GM12878 (cell line): ENCODE results near the gene TMC6. TPM values are rescaled to one million over a fixed set of nuclear protein-coding genes. Genes with fewer than 3 reads are reported as not detected.

Experiments used
- ATAC-seq: fragments of 200-7000 bp; cut with Tn5 transposase; 3 replicates; pipeline ENCODE4 v1.9.1; 2020; ENCODE audit warnings: mild to moderate bottlenecking, moderate library complexity
- BruUV-seq: library from RNA; stranded (reverse); fragments of 400-500 nt; replicated peaks from 2 replicates; lab custom pipeline; 2021; lab: Mats Ljungman, UMichigan
- CTCF ChIA-PET: fragments of 300-600 bp; sonication (Branson Sonifier 250); formaldehyde crosslinking; extraction: SDS; loops from one replicate; lab custom pipeline; 2021; ENCODE audit warnings: inconsistent platforms; lab: Yijun Ruan, JAX
- POLR2A ChIA-PET: fragments of 350-600 bp; formaldehyde crosslinking; extraction: SDS; loops from one replicate; lab custom pipeline; 2021; ENCODE audit warnings: inconsistent platforms; lab: Charles Lee
- RAD21 ChIA-PET: fragments of 300-600 bp; sonication (Branson Sonifier 250); formaldehyde crosslinking; loops from one replicate; lab custom pipeline; 2023; ENCODE audit warnings: antibody characterized with exemption; ENCODE audit not compliant: unreplicated experiment; lab: Charles Lee
- SMC1A ChIA-PET: fragments of 300-600 bp; sonication (Branson Sonifier 250); formaldehyde crosslinking; loops from one replicate; lab custom pipeline; 2023; ENCODE audit not compliant: unreplicated experiment, uncharacterized antibody; lab: Charles Lee
- DNase-seq: peaks from one replicate; pipeline ENCODE4 v3.0.0-alpha.2; 2011; ENCODE audit warnings: low read depth, low spot score
- FAIRE-seq: peaks from 3 replicates; lab custom pipeline; 2011; peaks lifted over from hg19 to GRCh38; lab: Jason Lieb, UNC
- H2AFZ ChIP-seq: 2 replicates; pipeline ENCODE4 v1.6.0; 2011; ENCODE audit warnings: low read depth, low read length, control low read depth; ENCODE audit not compliant: control insufficient read depth
- H3K27ac ChIP-seq: 2 replicates; pipeline ENCODE4 v1.5.1; 2011; ENCODE audit warnings: control low read depth; ENCODE audit not compliant: control insufficient read depth, insufficient read depth
- H3K27me3 ChIP-seq, 2 experiments: replicated peaks in 1 of 2; 2 replicates each; pipeline versions ENCODE4 v1.6.0 to v1.6.1; 2011; ENCODE audit warnings: low read length in 1 of 2; ENCODE audit not compliant: control insufficient read depth in 2 of 2, insufficient read depth in 2 of 2
- H3K36me3 ChIP-seq, 2 experiments: 2 replicates each; pipeline ENCODE4 v1.5.1; 2011; ENCODE audit warnings: low read length in 1 of 2; ENCODE audit not compliant: control insufficient read depth in 2 of 2, insufficient read depth in 2 of 2
- H3K4me1 ChIP-seq: 2 replicates; pipeline ENCODE4 v1.6.1; 2011; ENCODE audit warnings: mild to moderate bottlenecking, low read length, moderate library complexity, mixed read lengths; ENCODE audit not compliant: control insufficient read depth, insufficient read depth
- H3K4me2 ChIP-seq: 2 replicates; pipeline ENCODE4 v1.6.0; 2011; ENCODE audit warnings: control low read depth; ENCODE audit not compliant: control insufficient read depth, insufficient read depth
- H3K4me3 ChIP-seq: fragments of 200-600 bp; sonication (generic); 2 replicates; pipeline ENCODE4 v1.5.1; 2016
- H3K79me2 ChIP-seq: 2 replicates; pipeline ENCODE4 v1.6.0; 2011; ENCODE audit warnings: low read length; ENCODE audit not compliant: control insufficient read depth, insufficient read depth
- H3K9ac ChIP-seq: 2 replicates; pipeline ENCODE4 v1.8.0; 2011; ENCODE audit warnings: low read length, control low read depth, mixed read lengths; ENCODE audit not compliant: control insufficient read depth, insufficient read depth
- H3K9me3 ChIP-seq: replicated peaks from 3 replicates; pipeline ENCODE4 v1.5.1; 2011; ENCODE audit warnings: mild to moderate bottlenecking, low read length; ENCODE audit not compliant: control insufficient read depth, insufficient read depth
- H4K20me1 ChIP-seq: 2 replicates; pipeline ENCODE4 v1.6.0; 2011; ENCODE audit not compliant: control insufficient read depth, insufficient read depth
- BACH1 ChIP-seq: fragments of 450-650 bp; IDR thresholded peaks from 2 replicates; pipeline ENCODE4 v1.6.1; 2017; ENCODE audit warnings: mild to moderate bottlenecking, borderline replicate concordance
- CTCF ChIP-seq, 3 experiments: IDR thresholded peaks in 2 of 3; conservative IDR thresholded peaks in 1 of 3; 2 replicates each; pipeline ENCODE4 v1.5.1; 2011; ENCODE audit warnings: low read depth in 3 of 3, low read length in 3 of 3, mild to moderate bottlenecking in 3 of 3, control low read depth in 2 of 3, moderate library complexity in 2 of 3, inconsistent platforms in 1 of 3, mixed read lengths in 1 of 3; ENCODE audit not compliant: control insufficient read depth in 2 of 3, insufficient read depth in 1 of 3; ENCODE audit errors: extremely low read depth in 1 of 3
- RAD21 ChIP-seq: IDR thresholded peaks from 2 replicates; pipeline ENCODE4 v1.6.1; 2011; ENCODE audit warnings: mild to moderate bottlenecking, low read depth, low read length, moderate library complexity; ENCODE audit not compliant: insufficient read depth
- SKIL ChIP-seq: fragments of 450-650 bp; IDR thresholded peaks from 2 replicates; pipeline ENCODE4 v1.6.1; 2017; ENCODE audit warnings: mild to moderate bottlenecking, low read depth, inconsistent platforms; ENCODE audit not compliant: poor library complexity, severe bottlenecking
- SMARCA5 ChIP-seq: fragments of 450-650 bp; IDR thresholded peaks from 2 replicates; pipeline ENCODE4 v1.6.1; 2017; ENCODE audit warnings: mild to moderate bottlenecking
- SMC3 ChIP-seq: IDR thresholded peaks from 2 replicates; pipeline ENCODE4 v1.6.1; 2011; ENCODE audit warnings: low read length, improper control_type of control experiment, borderline replicate concordance
- TCF12 ChIP-seq: IDR thresholded peaks from 2 replicates; pipeline ENCODE4 v1.6.1; 2011; ENCODE audit warnings: low read depth, mild to moderate bottlenecking, low read length
- WGBS: methylation state at CpG from one replicate; pipeline ENCODE4 v1.1.6; 2016; ENCODE audit warnings: low lambda C conversion rate; ENCODE audit not compliant: insufficient replicate concordance, insufficient coverage; ENCODE audit errors: missing lambda C conversion rate; 5-methylcytosine and 5-hydroxymethylcytosine counted together
- in situ Hi-C: fragments of 300-500 bp; cut with MboI; formaldehyde crosslinking; loops from 9 replicates; pipeline ENCODE4 v1.14.3; 2018; ENCODE audit warnings: mixed read lengths
- intact Hi-C: fragments of 100-400 bp; cut with micrococcal nuclease; formaldehyde crosslinking; loops from one replicate; pipeline ENCODE4 v1.14.2; 2022; ENCODE audit not compliant: unreplicated experiment
- polyA plus RNA-seq, 11 experiments: library from polyadenylated mRNA; depleted of rRNA in 4 of 11; unstranded in 6 of 11; stranded (reverse) in 5 of 11; fragments of >200 nt; fragmentation: Nextera tagmentation in 4 of 11; fragmentation: Illumina TruSeq in 1 of 11; extraction: Ambion mirVana in 4 of 11; extraction: Trizol in 1 of 11; gene quantifications; 1 replicate in 1 of 11; 2 replicates in 10 of 11; pipeline versions ENCODE4 v1.2.1 to v1.2.3, GENCODE V29; 2011 to 2016; ENCODE audit warnings: inconsistent platforms in 2 of 11, missing spikeins in 2 of 11, low read depth in 1 of 11
- total RNA-seq, 4 experiments: library from RNA; depleted of rRNA in 3 of 4; stranded (reverse); fragments of >200 nt in 3 of 4; fragmentation: Illumina TruSeq in 1 of 4; extraction: Trizol in 1 of 4; gene quantifications; 2 replicates each; pipeline versions ENCODE4 v1.2.1 to v1.2.3, GENCODE V29; 2013 to 2021

TMC6 gene
- total and polyA plus RNA-seq, 10 of the 15 experiments (the other 5 are each of a cell fraction or from before 2014, with no cell fraction given) = 1.9 to 232 (median 60.6) TPM

- H2AFZ ChIP-seq = no peak overlapping the region
- H4K20me1 ChIP-seq = peaks cover 5% of the 10 kb centered on the region; the same call in 1 of the 2 replicates
- 90% methylated on average over 37 of the region's 41 CpGs for WGBS
- intact Hi-C loops = no loop called here
- H3K36me3 ChIP-seq = peaks cover 30 to 33% of the 10 kb centered on the region in 2 experiments
- in situ Hi-C loops = no loop called here
- no peak overlapping the region for H3K9ac ChIP-seq
- ChIA-PET CTCF (interaction anchor here (1.6 kb wide), 2 partner anchors 18 to 59 kb away, joined by 5 to 10 read pairs; no protein-coding TSS in a partner anchor), RAD21 (no interaction called here), SMC1A (no interaction called here), POLR2A (no interaction called here)
- peaks cover 19% of the 10 kb centered on the region for H3K79me2 ChIP-seq
- no peak for TF ChIP-seq SKIL
- TF ChIP-seq CTCF (IDR thresholded peaks at IDR 0.05 in 2 of 3, conservative IDR thresholded peaks at IDR 0.05 in 1 of 3; ENCODE audit: control insufficient read depth in 2 of 3, extremely low read depth in 1 of 3, insufficient read depth in 1 of 3, low read depth in 3 of 3, low read length in 3 of 3) = peak; percentile 32 to 40 (median 39); a peak in 4 of 6 replicates
- no peak for TF ChIP-seq SMARCA5
- peak; percentile 22; the same call in 1 of the 2 replicates for TF ChIP-seq RAD21
- TF ChIP-seq BACH1 = peak; percentile 14; the same call in 1 of the 2 replicates
- TF ChIP-seq SMC3 = peak; percentile 15; the same call in 1 of the 2 replicates
- no peak for TF ChIP-seq TCF12
- ATAC-seq = no peak
- BruUV-seq = no TSS peak
- H3K27ac ChIP-seq = no peak overlapping the region
- no peak overlapping the region for H3K4me3 ChIP-seq
- peaks cover 42% of the 10 kb centered on the region for H3K4me1 ChIP-seq
- DNase-seq = no peak
- no peaks in the 10 kb centered on the region for H3K9me3 ChIP-seq
- FAIRE-seq = no peak
- no peaks in the 10 kb centered on the region for H3K27me3 ChIP-seq
- no peak overlapping the region for H3K4me2 ChIP-seq
Measured at GRCh38 chr17:78117027-78117981, 11.3 kb downstream of the TMC6 start.
